Ovary (tissue), 3 donors: ENCODE measurements around the gene PAGR1.

Experiments
- CTCF ChIP-seq, 3 donors: fragments of 450-650 bp in 2 of 3; fragments of 200-600 bp in 1 of 3; IDR thresholded peaks; one replicate each; pipeline versions ENCODE4 v1.5.1 to v1.8.0; 2016 to 2022; ENCODE audit warnings: antibody characterized with exemption in 3 of 3, mild to moderate bottlenecking in 1 of 3
- EP300 ChIP-seq: sonication (generic); formaldehyde crosslinking; IDR thresholded peaks from one replicate; pipeline ENCODE4 v1.6.1; 2017; ENCODE audit warnings: antibody characterized with exemption
- POLR2A ChIP-seq: fragments of 450-650 bp; IDR thresholded peaks from one replicate; pipeline ENCODE4 v1.6.1; 2017; ENCODE audit warnings: antibody characterized with exemption, mild to moderate bottlenecking, moderate library complexity
- donor health status: DM: no; HTN: no; CAD: no.

GRCh38 chr16:29779474-29779873 is 36.5 kb upstream of the PAGR1 start:
- TF ChIP-seq CTCF (IDR thresholded peaks at IDR 0.05), result no peak
- TF ChIP-seq POLR2A, result no peak
- TF ChIP-seq EP300, result no peak
